ENCODE data around the gene MMP20.

- TF ChIP-seq CTCF (IDR thresholded peaks at IDR 0.05; ENCODE audit: low read length) (no peak), EZH2 (IDR thresholded peaks at IDR 0.05; ENCODE audit: borderline replicate concordance, low read length) (no peak)
Measured at GRCh38 chr11:102626676-102627075, 1.5 kb upstream of the MMP20 start.
